Measurements from ENCODE around the gene MYB.

The MYB gene

GRCh38 chr6:135219346-135219745, 38.2 kb downstream of the MYB start:
- no peak for TF ChIP-seq CTCF (IDR thresholded peaks at IDR 0.05; ENCODE audit: low read depth, low read length)
- DNase-seq (ENCODE audit: low read depth in 2 of 2): no peak
- H3K4me3 ChIP-seq (replicated peaks in 1 of 2; ENCODE audit: low read depth in 2 of 2, low read length in 2 of 2): no peak overlapping the region

GRCh38 chr6:135221042-135221441, 39.9 kb downstream of the MYB start:
- H3K4me3 ChIP-seq (replicated peaks in 1 of 2; ENCODE audit: low read depth in 2 of 2, low read length in 2 of 2): no peak overlapping the region
- no peak for TF ChIP-seq CTCF (IDR thresholded peaks at IDR 0.05; ENCODE audit: low read depth, low read length)
- no peak for DNase-seq (ENCODE audit: low read depth in 2 of 2)

GRCh38 chr6:135221505-135221904, 40.4 kb downstream of the MYB start:
- DNase-seq (ENCODE audit: low read depth in 2 of 2): no peak
- TF ChIP-seq CTCF (IDR thresholded peaks at IDR 0.05; ENCODE audit: low read depth, low read length): no peak

GRCh38 chr6:135222623-135223022, 41.5 kb downstream of the MYB start:
- no peak for TF ChIP-seq CTCF (IDR thresholded peaks at IDR 0.05; ENCODE audit: low read depth, low read length)
- H3K4me3 ChIP-seq (replicated peaks in 1 of 2; ENCODE audit: low read depth in 2 of 2, low read length in 2 of 2): no peak overlapping the region
- DNase-seq (ENCODE audit: low read depth in 2 of 2): no peak

More at GRCh38 chr6:135221505-135221904, 40.4 kb downstream of the MYB start:
- H3K4me3 ChIP-seq (replicated peaks in 1 of 2; ENCODE audit: low read depth in 2 of 2, low read length in 2 of 2): no peak overlapping the region

GRCh38 chr6:135224037-135224647, 43.0 kb downstream of the MYB start:
- no peak overlapping the region for H3K4me3 ChIP-seq (replicated peaks in 1 of 2; ENCODE audit: low read depth in 2 of 2, low read length in 2 of 2)
- DNase-seq (ENCODE audit: low read depth in 2 of 2): no peak
- no peak for TF ChIP-seq CTCF (IDR thresholded peaks at IDR 0.05; ENCODE audit: low read depth, low read length)

- no peak overlapping the region for H3K4me3 ChIP-seq (replicated peaks in 1 of 2; ENCODE audit: low read depth in 2 of 2, low read length in 2 of 2)
- DNase-seq (ENCODE audit: low read depth in 2 of 2): no peak
- TF ChIP-seq CTCF (IDR thresholded peaks at IDR 0.05; ENCODE audit: low read depth, low read length): no peak
Observed at GRCh38 chr6:135225911-135226310, 44.8 kb downstream of the MYB start.

GRCh38 chr6:135226537-135226936, 45.4 kb downstream of the MYB start:
- no peak for DNase-seq (ENCODE audit: low read depth in 2 of 2)
- TF ChIP-seq CTCF (IDR thresholded peaks at IDR 0.05; ENCODE audit: low read depth, low read length): no peak

More at GRCh38 chr6:135226537-135226936, 45.4 kb downstream of the MYB start:
- no peak overlapping the region for H3K4me3 ChIP-seq (replicated peaks in 1 of 2; ENCODE audit: low read depth in 2 of 2, low read length in 2 of 2)

Data from cardiac fibroblast (primary cell).